ENCODE data around the gene CSAG2. TPM values are rescaled to one million over a fixed set of nuclear protein-coding genes. Genes with fewer than 3 reads are reported as not detected.
"Not testable (repeated sequence)": the region's sequence is repeated elsewhere in the genome, so short reads cannot be mapped to it uniquely, and the experiment has no call there.

The CSAG2 gene
- total RNA-seq (not detected), polyA plus RNA-seq (not detected)
- long read RNA-seq, donor 1, result 0 reads
- long read RNA-seq, donor 2, result 0 reads
- long read RNA-seq, donor 3, result 0 reads
- long read RNA-seq, donor 4, result 0 reads
- long read RNA-seq, donor 5, result 0 reads
- long read RNA-seq, donor 6, result 0 reads
- long read RNA-seq, donor 7, result 0 reads
- long read RNA-seq, donor 8, result 0 reads
- long read RNA-seq, donor 9, result 0 reads
- long read RNA-seq, donor 10, result 0 reads

DNA sequence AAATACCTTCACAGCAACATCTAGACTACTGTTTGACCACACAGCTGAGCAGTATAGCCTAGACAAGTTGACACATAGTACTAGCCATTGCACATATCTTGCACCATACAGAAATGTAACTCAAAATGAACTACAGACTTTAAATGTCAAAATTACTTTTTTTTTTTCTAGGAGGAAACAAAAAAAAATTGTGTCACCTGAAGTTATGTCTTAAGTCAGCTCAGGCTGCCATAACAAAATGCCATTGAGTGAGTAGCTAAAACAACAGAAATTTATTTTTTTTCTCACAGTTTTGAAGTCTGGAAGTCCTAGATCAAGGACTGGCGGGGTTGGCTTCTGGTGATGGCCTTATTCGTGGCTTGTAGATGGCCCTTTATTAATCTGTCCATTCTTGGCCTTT lies at the start of gene CSAG2:
CSAG2 (minus strand) TSS at position 101 of the 400 bp plus-strand sequence. CDS start 161 bp downstream, outside the sequence.
- H3K9me3 ChIP-seq; H3K27me3 ChIP-seq; H3K36me3 ChIP-seq; DNase-seq; H3K4me1 ChIP-seq; H3K27ac ChIP-seq; H3K4me3 ChIP-seq; intact Hi-C loops (cut with DNase I; ENCODE audit: low total_unique reads): not testable (repeated sequence)
- no CpG with 5 or more reads among the region's 2 CpGs for WGBS, 5 donors

- H3K27me3 ChIP-seq, result not testable (repeated sequence)
- no CpG with 5 or more reads among the region's 5 CpGs for WGBS, 5 donors
Observed at GRCh38 chrX:152754871-152755270, 45.8 kb upstream of the CSAG2 start.

GRCh38 chrX:152753686-152754650 lies 44.9 kb upstream of the CSAG2 start, which contains the start of gene MAGEA2:
Gene MAGEA2 (minus strand): TSS chrX:152753842. CDS start chrX:152751363, 2,479 bp downstream.
- H3K4me3 ChIP-seq; H3K27ac ChIP-seq; H3K36me3 ChIP-seq; DNase-seq; intact Hi-C loops (cut with DNase I; ENCODE audit: low total_unique reads); H3K27me3 ChIP-seq; H3K4me1 ChIP-seq; H3K9me3 ChIP-seq: not testable (repeated sequence)
- no CpG with 5 or more reads among the region's 35 CpGs for WGBS, 5 donors

More at GRCh38 chrX:152754871-152755270, 45.8 kb upstream of the CSAG2 start:
- H3K4me3 ChIP-seq; H3K9me3 ChIP-seq; H3K36me3 ChIP-seq; intact Hi-C loops (cut with DNase I; ENCODE audit: low total_unique reads); DNase-seq; H3K27ac ChIP-seq; H3K4me1 ChIP-seq: not testable (repeated sequence)

DNA sequence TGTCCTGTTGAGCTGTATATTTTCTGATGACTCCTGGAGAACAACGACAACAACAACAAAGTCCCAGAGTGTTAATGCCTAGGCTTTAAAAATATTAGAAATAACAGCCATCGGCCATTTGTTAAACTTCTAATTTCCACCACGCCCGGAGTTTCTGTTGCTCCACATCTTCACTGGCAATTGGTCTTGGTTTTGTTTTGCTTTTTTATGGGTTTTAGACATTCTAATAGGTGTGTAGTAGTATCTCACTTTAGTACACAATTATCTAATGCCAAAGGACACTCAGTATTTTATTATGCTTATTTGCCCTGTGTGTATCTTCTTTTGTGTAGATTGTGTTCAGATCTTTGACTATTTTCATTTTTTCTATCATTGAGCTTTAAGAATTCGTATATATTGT lies 29.5 kb upstream of the CSAG2 start:
- H3K9me3 ChIP-seq, result no peaks in the 10 kb centered on the region
- no peak for DNase-seq
- intact Hi-C loops (cut with DNase I; ENCODE audit: low total_unique reads), result no loop called here
- TF ChIP-seq POLR2A (IDR thresholded peaks at IDR 0.05) (no peak), EP300 (IDR thresholded peaks at IDR 0.05) (no peak), CTCF (IDR thresholded peaks at IDR 0.05) (no peak), POLR2AphosphoS5 (IDR thresholded peaks at IDR 0.05) (no peak)
- 76 to 90% (median 81%) methylated on average over 5 of the region's 5 CpGs for WGBS, 5 donors
- H3K36me3 ChIP-seq, result no peaks in the 10 kb centered on the region
- no peaks in the 10 kb centered on the region for H3K27me3 ChIP-seq
- no peaks in the 10 kb centered on the region for H3K4me1 ChIP-seq
- H3K27ac ChIP-seq, result no peak overlapping the region
- no peak overlapping the region for H3K4me3 ChIP-seq

GRCh38 chrX:152736528-152736927 lies 27.5 kb upstream of the CSAG2 start:
- 79 to 93% (median 87%) methylated on average over 9 to 12 of the region's 12 CpGs for WGBS, 5 donors
- DNase-seq; H3K27me3 ChIP-seq; H3K4me1 ChIP-seq; H3K9me3 ChIP-seq; H3K27ac ChIP-seq; H3K36me3 ChIP-seq; H3K4me3 ChIP-seq; intact Hi-C loops (cut with DNase I; ENCODE audit: low total_unique reads): not testable (repeated sequence)

DNA sequence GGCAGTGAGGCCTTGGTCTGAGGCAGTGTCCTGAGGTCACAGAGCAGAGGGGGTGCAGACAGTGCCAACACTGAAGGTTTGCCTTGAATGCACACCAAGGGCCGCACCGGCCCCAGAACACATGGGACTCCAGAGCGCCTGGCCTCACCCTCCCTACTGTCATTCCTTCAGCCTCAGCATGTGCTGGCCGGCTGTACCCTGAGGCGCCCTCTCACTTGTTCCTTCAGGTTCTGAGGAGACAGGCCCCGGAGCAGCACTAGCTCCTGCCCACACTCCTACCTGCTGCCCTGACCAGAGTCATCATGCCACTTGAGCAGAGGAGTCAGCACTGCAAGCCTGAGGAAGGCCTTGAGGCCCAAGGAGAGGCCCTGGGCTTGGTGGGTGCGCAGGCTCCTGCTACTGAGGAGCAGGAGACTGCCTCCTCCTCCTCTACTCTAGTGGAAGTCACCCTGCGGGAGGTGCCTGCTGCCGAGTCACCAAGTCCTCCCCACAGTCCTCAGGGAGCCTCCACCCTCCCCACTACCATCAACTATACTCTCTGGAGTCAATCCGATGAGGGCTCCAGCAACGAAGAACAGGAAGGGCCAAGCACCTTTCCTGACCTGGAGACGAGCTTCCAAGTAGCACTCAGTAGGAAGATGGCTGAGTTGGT lies 26.9 kb upstream of the CSAG2 start:
- H3K9me3 ChIP-seq, result no peaks in the 10 kb centered on the region
- no peak overlapping the region for H3K27ac ChIP-seq
- DNase-seq, result no peak
- 60 to 96% (median 91%) methylated on average over 1 to 12 of the region's 12 CpGs for WGBS, 5 donors
- no peak overlapping the region for H3K4me3 ChIP-seq
- no peaks in the 10 kb centered on the region for H3K4me1 ChIP-seq
- intact Hi-C loops (cut with DNase I; ENCODE audit: low total_unique reads), result no loop called here
- no peaks in the 10 kb centered on the region for H3K36me3 ChIP-seq
- TF ChIP-seq CTCF (IDR thresholded peaks at IDR 0.05), result no peak
- no peak for TF ChIP-seq POLR2AphosphoS5 (IDR thresholded peaks at IDR 0.05)
- TF ChIP-seq EP300 (IDR thresholded peaks at IDR 0.05), result no peak
- no peak for TF ChIP-seq POLR2A (IDR thresholded peaks at IDR 0.05)
- no peaks in the 10 kb centered on the region for H3K27me3 ChIP-seq

Data from stomach (tissue), 19 donors.